ENCODE measurements around the gene EFCAB7.
A peak's percentile ranks its signal among the peaks of the same experiment; 100 is the strongest.

The EFCAB7 gene

DNA sequence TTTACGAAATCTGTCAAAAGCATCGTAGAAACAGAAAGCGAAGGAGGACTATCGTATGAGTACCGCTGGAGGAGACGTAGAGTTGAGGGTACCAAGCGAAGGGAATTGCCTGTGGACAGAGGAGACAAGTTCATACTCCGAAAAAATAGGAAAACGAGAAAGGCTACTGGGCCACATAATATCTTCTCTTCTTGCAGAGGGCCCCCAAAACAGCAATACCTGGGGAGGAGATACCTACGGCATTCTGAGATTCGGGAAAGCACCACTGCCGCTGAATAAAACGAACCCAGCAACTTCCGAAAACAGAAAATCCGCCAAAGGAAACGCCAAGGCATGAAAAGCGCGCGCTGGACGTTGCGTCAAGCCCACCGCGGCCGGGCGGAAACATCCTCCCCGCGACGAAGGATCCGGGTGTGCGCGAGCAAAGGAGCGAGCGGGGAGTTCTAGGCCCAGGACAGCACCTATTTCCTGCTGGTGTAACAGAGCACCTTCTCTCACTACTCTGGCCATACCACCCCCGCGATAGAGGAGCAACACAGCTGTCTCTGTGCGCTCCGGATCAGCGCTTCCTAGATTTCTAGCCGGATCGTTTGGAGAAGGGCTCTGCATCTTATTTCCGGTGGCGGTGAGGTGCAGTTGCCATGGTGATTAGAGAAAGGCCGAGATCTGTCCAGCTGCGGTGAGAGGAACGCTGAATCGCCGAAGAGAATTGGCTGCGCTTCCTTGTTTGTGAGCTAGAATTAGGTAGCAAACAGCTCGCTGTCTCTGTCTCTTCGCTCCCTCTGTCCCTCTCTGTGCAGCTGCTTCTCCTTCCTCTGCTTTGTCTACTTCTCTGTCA is at the start of gene EFCAB7, which contains the start of gene ITGB3BP (continued):
- TF ChIP-seq ZNF274 (IDR thresholded peaks at IDR 0.05; ENCODE audit: low read length) (no peak), ZNF274 (tag by site-specific recombination; IDR thresholded peaks at IDR 0.05; ENCODE audit: borderline replicate concordance) (no peak), ZNF302 (tag by site-specific recombination; IDR thresholded peaks at IDR 0.05; ENCODE audit: low read depth) (peak; percentile 97), ZNF184 (tag by site-specific recombination; IDR thresholded peaks at IDR 0.05) (peak; percentile 94), ZNF660 (tag by site-specific recombination; IDR thresholded peaks at IDR 0.05) (peak; percentile 99), EGR2 (tag by site-specific recombination; IDR thresholded peaks at IDR 0.05; ENCODE audit: low read depth) (peak; percentile 83), ZNF404 (tag by site-specific recombination; IDR thresholded peaks at IDR 0.05) (peak; percentile 59; the same call in 1 of the 2 replicates), ZFP41 (tag by site-specific recombination; IDR thresholded peaks at IDR 0.05; ENCODE audit: borderline replicate concordance) (0 out of 2 replicates have a peak, but pooled peaks have one; percentile 38), ZNF623 (tag by site-specific recombination; IDR thresholded peaks at IDR 0.05) (peak; percentile 62), ZNF776 (tag by site-specific recombination; IDR thresholded peaks at IDR 0.05; ENCODE audit: borderline replicate concordance) (no peak), GLIS1 (tag by site-specific recombination; IDR thresholded peaks at IDR 0.05) (peak; percentile 46; the same call in 1 of the 2 replicates), ZFP69B (tag by site-specific recombination; IDR thresholded peaks at IDR 0.05) (peak; percentile 96), TCF7L2 (IDR thresholded peaks at IDR 0.05; ENCODE audit: borderline replicate concordance, low read depth, low read length) (peak; percentile 42; the same call in 1 of the 2 replicates), ZNF341 (tag by site-specific recombination; IDR thresholded peaks at IDR 0.05; ENCODE audit: low read depth) (peak; percentile 84), ZNF138 (tag by site-specific recombination; IDR thresholded peaks at IDR 0.05; ENCODE audit: borderline replicate concordance) (no peak), ZNF654 (tag by site-specific recombination; IDR thresholded peaks at IDR 0.05; ENCODE audit: low read depth) (peak; percentile 6; the same call in 1 of the 2 replicates), KLF8 (tag by site-specific recombination; IDR thresholded peaks at IDR 0.05) (peak; percentile 98), ZNF747 (tag by site-specific recombination; IDR thresholded peaks at IDR 0.05) (no peak), MYNN (tag by site-specific recombination; IDR thresholded peaks at IDR 0.05; ENCODE audit: borderline replicate concordance) (peak; percentile 90), ZNF558 (tag by site-specific recombination; IDR thresholded peaks at IDR 0.05) (peak; percentile 78), ZBTB1 (tag by site-specific recombination; IDR thresholded peaks at IDR 0.05) (no peak)
- TF ChIP-seq, protein P1, sequence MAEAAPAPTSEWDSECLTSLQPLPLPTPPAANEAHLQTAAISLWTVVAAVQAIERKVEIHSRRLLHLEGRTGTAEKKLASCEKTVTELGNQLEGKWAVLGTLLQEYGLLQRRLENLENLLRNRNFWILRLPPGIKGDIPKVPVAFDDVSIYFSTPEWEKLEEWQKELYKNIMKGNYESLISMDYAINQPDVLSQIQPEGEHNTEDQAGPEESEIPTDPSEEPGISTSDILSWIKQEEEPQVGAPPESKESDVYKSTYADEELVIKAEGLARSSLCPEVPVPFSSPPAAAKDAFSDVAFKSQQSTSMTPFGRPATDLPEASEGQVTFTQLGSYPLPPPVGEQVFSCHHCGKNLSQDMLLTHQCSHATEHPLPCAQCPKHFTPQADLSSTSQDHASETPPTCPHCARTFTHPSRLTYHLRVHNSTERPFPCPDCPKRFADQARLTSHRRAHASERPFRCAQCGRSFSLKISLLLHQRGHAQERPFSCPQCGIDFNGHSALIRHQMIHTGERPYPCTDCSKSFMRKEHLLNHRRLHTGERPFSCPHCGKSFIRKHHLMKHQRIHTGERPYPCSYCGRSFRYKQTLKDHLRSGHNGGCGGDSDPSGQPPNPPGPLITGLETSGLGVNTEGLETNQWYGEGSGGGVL (tag by site-specific recombination; IDR thresholded peaks at IDR 0.05), result peak; percentile 28; the same call in 1 of the 2 replicates
- TF ChIP-seq, protein P2, sequence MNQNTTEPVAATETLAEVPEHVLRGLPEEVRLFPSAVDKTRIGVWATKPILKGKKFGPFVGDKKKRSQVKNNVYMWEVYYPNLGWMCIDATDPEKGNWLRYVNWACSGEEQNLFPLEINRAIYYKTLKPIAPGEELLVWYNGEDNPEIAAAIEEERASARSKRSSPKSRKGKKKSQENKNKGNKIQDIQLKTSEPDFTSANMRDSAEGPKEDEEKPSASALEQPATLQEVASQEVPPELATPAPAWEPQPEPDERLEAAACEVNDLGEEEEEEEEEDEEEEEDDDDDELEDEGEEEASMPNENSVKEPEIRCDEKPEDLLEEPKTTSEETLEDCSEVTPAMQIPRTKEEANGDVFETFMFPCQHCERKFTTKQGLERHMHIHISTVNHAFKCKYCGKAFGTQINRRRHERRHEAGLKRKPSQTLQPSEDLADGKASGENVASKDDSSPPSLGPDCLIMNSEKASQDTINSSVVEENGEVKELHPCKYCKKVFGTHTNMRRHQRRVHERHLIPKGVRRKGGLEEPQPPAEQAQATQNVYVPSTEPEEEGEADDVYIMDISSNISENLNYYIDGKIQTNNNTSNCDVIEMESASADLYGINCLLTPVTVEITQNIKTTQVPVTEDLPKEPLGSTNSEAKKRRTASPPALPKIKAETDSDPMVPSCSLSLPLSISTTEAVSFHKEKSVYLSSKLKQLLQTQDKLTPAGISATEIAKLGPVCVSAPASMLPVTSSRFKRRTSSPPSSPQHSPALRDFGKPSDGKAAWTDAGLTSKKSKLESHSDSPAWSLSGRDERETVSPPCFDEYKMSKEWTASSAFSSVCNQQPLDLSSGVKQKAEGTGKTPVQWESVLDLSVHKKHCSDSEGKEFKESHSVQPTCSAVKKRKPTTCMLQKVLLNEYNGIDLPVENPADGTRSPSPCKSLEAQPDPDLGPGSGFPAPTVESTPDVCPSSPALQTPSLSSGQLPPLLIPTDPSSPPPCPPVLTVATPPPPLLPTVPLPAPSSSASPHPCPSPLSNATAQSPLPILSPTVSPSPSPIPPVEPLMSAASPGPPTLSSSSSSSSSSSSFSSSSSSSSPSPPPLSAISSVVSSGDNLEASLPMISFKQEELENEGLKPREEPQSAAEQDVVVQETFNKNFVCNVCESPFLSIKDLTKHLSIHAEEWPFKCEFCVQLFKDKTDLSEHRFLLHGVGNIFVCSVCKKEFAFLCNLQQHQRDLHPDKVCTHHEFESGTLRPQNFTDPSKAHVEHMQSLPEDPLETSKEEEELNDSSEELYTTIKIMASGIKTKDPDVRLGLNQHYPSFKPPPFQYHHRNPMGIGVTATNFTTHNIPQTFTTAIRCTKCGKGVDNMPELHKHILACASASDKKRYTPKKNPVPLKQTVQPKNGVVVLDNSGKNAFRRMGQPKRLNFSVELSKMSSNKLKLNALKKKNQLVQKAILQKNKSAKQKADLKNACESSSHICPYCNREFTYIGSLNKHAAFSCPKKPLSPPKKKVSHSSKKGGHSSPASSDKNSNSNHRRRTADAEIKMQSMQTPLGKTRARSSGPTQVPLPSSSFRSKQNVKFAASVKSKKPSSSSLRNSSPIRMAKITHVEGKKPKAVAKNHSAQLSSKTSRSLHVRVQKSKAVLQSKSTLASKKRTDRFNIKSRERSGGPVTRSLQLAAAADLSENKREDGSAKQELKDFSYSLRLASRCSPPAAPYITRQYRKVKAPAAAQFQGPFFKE (tag by site-specific recombination; IDR thresholded peaks at IDR 0.05; ENCODE audit: borderline replicate concordance), result no peak
- TF ChIP-seq, protein P3, sequence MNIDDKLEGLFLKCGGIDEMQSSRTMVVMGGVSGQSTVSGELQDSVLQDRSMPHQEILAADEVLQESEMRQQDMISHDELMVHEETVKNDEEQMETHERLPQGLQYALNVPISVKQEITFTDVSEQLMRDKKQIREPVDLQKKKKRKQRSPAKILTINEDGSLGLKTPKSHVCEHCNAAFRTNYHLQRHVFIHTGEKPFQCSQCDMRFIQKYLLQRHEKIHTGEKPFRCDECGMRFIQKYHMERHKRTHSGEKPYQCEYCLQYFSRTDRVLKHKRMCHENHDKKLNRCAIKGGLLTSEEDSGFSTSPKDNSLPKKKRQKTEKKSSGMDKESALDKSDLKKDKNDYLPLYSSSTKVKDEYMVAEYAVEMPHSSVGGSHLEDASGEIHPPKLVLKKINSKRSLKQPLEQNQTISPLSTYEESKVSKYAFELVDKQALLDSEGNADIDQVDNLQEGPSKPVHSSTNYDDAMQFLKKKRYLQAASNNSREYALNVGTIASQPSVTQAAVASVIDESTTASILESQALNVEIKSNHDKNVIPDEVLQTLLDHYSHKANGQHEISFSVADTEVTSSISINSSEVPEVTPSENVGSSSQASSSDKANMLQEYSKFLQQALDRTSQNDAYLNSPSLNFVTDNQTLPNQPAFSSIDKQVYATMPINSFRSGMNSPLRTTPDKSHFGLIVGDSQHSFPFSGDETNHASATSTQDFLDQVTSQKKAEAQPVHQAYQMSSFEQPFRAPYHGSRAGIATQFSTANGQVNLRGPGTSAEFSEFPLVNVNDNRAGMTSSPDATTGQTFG (tag by site-specific recombination; IDR thresholded peaks at IDR 0.05; ENCODE audit: borderline replicate concordance), result peak; percentile 93
- TF ChIP-seq, protein P4, sequence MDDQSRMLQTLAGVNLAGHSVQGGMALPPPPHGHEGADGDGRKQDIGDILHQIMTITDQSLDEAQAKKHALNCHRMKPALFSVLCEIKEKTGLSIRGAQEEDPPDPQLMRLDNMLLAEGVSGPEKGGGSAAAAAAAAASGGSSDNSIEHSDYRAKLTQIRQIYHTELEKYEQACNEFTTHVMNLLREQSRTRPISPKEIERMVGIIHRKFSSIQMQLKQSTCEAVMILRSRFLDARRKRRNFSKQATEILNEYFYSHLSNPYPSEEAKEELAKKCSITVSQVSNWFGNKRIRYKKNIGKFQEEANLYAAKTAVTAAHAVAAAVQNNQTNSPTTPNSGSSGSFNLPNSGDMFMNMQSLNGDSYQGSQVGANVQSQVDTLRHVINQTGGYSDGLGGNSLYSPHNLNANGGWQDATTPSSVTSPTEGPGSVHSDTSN (CRISPR knock-in tag; IDR thresholded peaks at IDR 0.05), result no peak
- TF ChIP-seq, protein P5, sequence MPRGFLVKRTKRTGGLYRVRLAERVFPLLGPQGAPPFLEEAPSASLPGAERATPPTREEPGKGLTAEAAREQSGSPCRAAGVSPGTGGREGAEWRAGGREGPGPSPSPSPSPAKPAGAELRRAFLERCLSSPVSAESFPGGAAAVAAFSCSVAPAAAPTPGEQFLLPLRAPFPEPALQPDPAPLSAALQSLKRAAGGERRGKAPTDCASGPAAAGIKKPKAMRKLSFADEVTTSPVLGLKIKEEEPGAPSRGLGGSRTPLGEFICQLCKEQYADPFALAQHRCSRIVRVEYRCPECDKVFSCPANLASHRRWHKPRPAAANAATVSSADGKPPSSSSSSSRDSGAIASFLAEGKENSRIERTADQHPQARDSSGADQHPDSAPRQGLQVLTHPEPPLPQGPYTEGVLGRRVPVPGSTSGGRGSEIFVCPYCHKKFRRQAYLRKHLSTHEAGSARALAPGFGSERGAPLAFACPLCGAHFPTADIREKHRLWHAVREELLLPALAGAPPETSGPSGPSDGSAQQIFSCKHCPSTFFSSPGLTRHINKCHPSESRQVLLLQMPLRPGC (tag by site-specific recombination; IDR thresholded peaks at IDR 0.05), result peak; percentile 98
